Caco-2 (cell line): ENCODE results near the gene STRN. TPM values are rescaled to one million over a fixed set of nuclear protein-coding genes. Genes with fewer than 3 reads are reported as not detected.
A peak's percentile ranks its signal among the peaks of the same experiment; 100 is the strongest.

ENCODE experiments used
- BruUV-seq: library from RNA; stranded (reverse); fragments of 400-500 nt; replicated peaks from 2 replicates; lab custom pipeline; 2021; lab: Mats Ljungman, UMichigan
- CTCF ChIA-PET: fragments of 300-600 bp; sonication (Branson Sonifier 250); formaldehyde crosslinking; loops from one replicate; lab custom pipeline; 2022; ENCODE audit warnings: antibody characterized with exemption; lab: Charles Lee
- POLR2A ChIA-PET: fragments of 300-600 bp; sonication (Branson Sonifier 250); formaldehyde crosslinking; loops from one replicate; lab custom pipeline; 2022; ENCODE audit warnings: antibody characterized with exemption; lab: Charles Lee
- DNase-seq, 2 experiments: peaks; one replicate each; pipeline versions ENCODE4 v3.0.0 to v3.0.0-alpha.2; 2020 to 2022
- H3K27me3 ChIP-seq: replicated peaks from 2 replicates; pipeline ENCODE4 v1.6.0; 2011; ENCODE audit warnings: low read length; ENCODE audit not compliant: control insufficient read depth, insufficient read depth
- H3K36me3 ChIP-seq: 2 replicates; pipeline ENCODE4 v1.5.1; 2011; ENCODE audit warnings: low read length; ENCODE audit not compliant: control insufficient read depth, insufficient read depth
- H3K4me1 ChIP-seq: fragments of 250-450 bp; sonication (Bioruptor Pico); 2 replicates; pipeline ENCODE4 v1.5.1; 2020; ENCODE audit warnings: mild to moderate bottlenecking
- H3K4me3 ChIP-seq: 2 replicates; pipeline ENCODE4 v1.5.1; 2011; ENCODE audit warnings: low read depth, mild to moderate bottlenecking, control low read depth, low read length
- H3K9me3 ChIP-seq: fragments of 250-450 bp; sonication (Bioruptor Pico); 2 replicates; pipeline ENCODE4 v1.5.1; 2020; ENCODE audit warnings: mild to moderate bottlenecking, moderate library complexity
- H3K27ac Mint-ChIP-seq: one replicate; pipeline ENCODE4 v1.8.0; 2022; ENCODE audit warnings: mixed read lengths; ENCODE audit not compliant: unreplicated experiment
- H3K27me3 Mint-ChIP-seq: one replicate; pipeline ENCODE4 v1.8.0; 2022; ENCODE audit warnings: mixed read lengths; ENCODE audit not compliant: insufficient read depth, unreplicated experiment
- H3K36me3 Mint-ChIP-seq: one replicate; pipeline ENCODE4 v1.8.0; 2022; ENCODE audit warnings: mild to moderate bottlenecking, mixed read lengths; ENCODE audit not compliant: insufficient read depth, unreplicated experiment
- H3K4me1 Mint-ChIP-seq: one replicate; pipeline ENCODE4 v1.8.0; 2022; ENCODE audit warnings: low read depth, mixed read lengths; ENCODE audit not compliant: unreplicated experiment
- H3K4me3 Mint-ChIP-seq: one replicate; pipeline ENCODE4 v1.8.0; 2022; ENCODE audit warnings: mild to moderate bottlenecking, moderate library complexity, mixed read lengths; ENCODE audit not compliant: unreplicated experiment
- H3K9me3 Mint-ChIP-seq: one replicate; pipeline ENCODE4 v1.8.0; 2022; ENCODE audit warnings: mixed read lengths; ENCODE audit not compliant: unreplicated experiment
- CTCF ChIP-seq, 2 experiments: fragments of 200-600 bp in 1 of 2; IDR thresholded peaks; 1 replicate in 1 of 2; 2 replicates in 1 of 2; pipeline versions ENCODE4 v1.5.1 to v1.8.0; 2011 to 2022; ENCODE audit warnings: antibody characterized with exemption in 1 of 2, control low read depth in 1 of 2, inconsistent platforms in 1 of 2, low read depth in 1 of 2, low read length in 1 of 2, mild to moderate bottlenecking in 1 of 2, moderate library complexity in 1 of 2; ENCODE audit not compliant: insufficient read depth in 1 of 2, severe bottlenecking in 1 of 2, unreplicated experiment in 1 of 2
- intact Hi-C: fragments of 100-400 bp; cut with micrococcal nuclease; formaldehyde crosslinking; loops from one replicate; pipeline ENCODE4 v1.10.0; 2022; ENCODE audit not compliant: unreplicated experiment
- total RNA-seq: library from RNA; stranded (reverse); gene quantifications from 2 replicates; pipeline ENCODE4 v1.2.3, GENCODE V29; 2022

STRN gene
- total RNA-seq, 1 experiment from 2014 or later, result 36.8 TPM

- no peak for DNase-seq
- Histone ChIP-seq H3K4me1 (peaks cover 11% of the 10 kb centered on the region), H3K27me3 (no peaks in the 10 kb centered on the region), H3K36me3 (no peaks in the 10 kb centered on the region), H3K9me3 (no peaks in the 10 kb centered on the region), H3K4me3 (no peak overlapping the region)
- ChIA-PET CTCF (no interaction called here), POLR2A (no interaction called here)
- TF ChIP-seq CTCF (IDR thresholded peaks at IDR 0.05; ENCODE audit: insufficient read depth in 1 of 2, low read depth in 1 of 2, low read length in 1 of 2, severe bottlenecking in 1 of 2, unreplicated experiment in 1 of 2), result no peak
- no TSS peak for BruUV-seq
- intact Hi-C loops, result no loop called here
- H3K27ac Mint-ChIP-seq, result no peak overlapping the region
- H3K27me3 Mint-ChIP-seq, result no peaks in the 10 kb centered on the region
- no peaks in the 10 kb centered on the region for H3K9me3 Mint-ChIP-seq
- H3K4me3 Mint-ChIP-seq, result no peak overlapping the region
- peaks cover 9% of the 10 kb centered on the region for H3K4me1 Mint-ChIP-seq
- H3K36me3 Mint-ChIP-seq, result no peaks in the 10 kb centered on the region
These were observed 11.2 kb downstream of the STRN start for GRCh38 chr2:36954977-36955607.

- no peaks in the 10 kb centered on the region for H3K9me3 Mint-ChIP-seq
- Histone ChIP-seq H3K36me3 (no peaks in the 10 kb centered on the region), H3K4me3 (no peak overlapping the region), H3K27me3 (no peaks in the 10 kb centered on the region), H3K9me3 (no peaks in the 10 kb centered on the region), H3K4me1 (peaks cover 11% of the 10 kb centered on the region)
- H3K4me1 Mint-ChIP-seq, result peaks cover 19% of the 10 kb centered on the region
- no peaks in the 10 kb centered on the region for H3K27me3 Mint-ChIP-seq
- CTCF ChIA-PET, result no interaction called here
- intact Hi-C loops, result no loop called here
- POLR2A ChIA-PET, result no interaction called here
- TF ChIP-seq CTCF (IDR thresholded peaks at IDR 0.05; ENCODE audit: insufficient read depth in 1 of 2, low read depth in 1 of 2, low read length in 1 of 2, severe bottlenecking in 1 of 2, unreplicated experiment in 1 of 2), result no peak
- peak overlapping the region; percentile 22 for H3K27ac Mint-ChIP-seq
- BruUV-seq, result no TSS peak
- no peak for DNase-seq
- no peaks in the 10 kb centered on the region for H3K36me3 Mint-ChIP-seq
- no peak overlapping the region for H3K4me3 Mint-ChIP-seq
These were observed 13.6 kb downstream of the STRN start for GRCh38 chr2:36952748-36953197.

- H3K27ac Mint-ChIP-seq, result no peak overlapping the region
- peaks cover 19% of the 10 kb centered on the region for H3K4me1 Mint-ChIP-seq
- ChIA-PET CTCF (no interaction called here), POLR2A (no interaction called here)
- no peak overlapping the region for H3K4me3 ChIP-seq
- H3K9me3 Mint-ChIP-seq, result no peaks in the 10 kb centered on the region
- TF ChIP-seq CTCF (IDR thresholded peaks at IDR 0.05; ENCODE audit: insufficient read depth in 1 of 2, low read depth in 1 of 2, low read length in 1 of 2, severe bottlenecking in 1 of 2, unreplicated experiment in 1 of 2), result no peak
- DNase-seq, result no peak
- H3K36me3 ChIP-seq, result no peaks in the 10 kb centered on the region
- peaks cover 11% of the 10 kb centered on the region for H3K4me1 ChIP-seq
- no peaks in the 10 kb centered on the region for H3K27me3 ChIP-seq
- no peak overlapping the region for H3K4me3 Mint-ChIP-seq
- H3K9me3 ChIP-seq, result no peaks in the 10 kb centered on the region
- H3K36me3 Mint-ChIP-seq, result no peaks in the 10 kb centered on the region
- H3K27me3 Mint-ChIP-seq, result no peaks in the 10 kb centered on the region
- BruUV-seq, result no TSS peak
- intact Hi-C loops, result no loop called here
These were observed 14.8 kb downstream of the STRN start for GRCh38 chr2:36951574-36951973.
